ENCODE data around the gene PCGF1. TPM values are rescaled to one million over a fixed set of nuclear protein-coding genes. Genes with fewer than 3 reads are reported as not detected.

Gene PCGF1
- total and polyA plus RNA-seq, 2 of the 13 experiments (the other 11 are each of a cell fraction or from before 2014, with no cell fraction given) = 20.4 to 22.6 TPM

GRCh38 chr2:74554820-74555531 is 47.5 kb upstream of the PCGF1 start (continued):
- peak; percentile 71 for TF ChIP-seq ZBTB38 (CRISPR knock-in tag; IDR thresholded peaks at IDR 0.05)
- no peak for TF ChIP-seq ZNF441 (CRISPR knock-in tag; IDR thresholded peaks at IDR 0.05; ENCODE audit: borderline replicate concordance)
- TF ChIP-seq SPEN (CRISPR knock-in tag; IDR thresholded peaks at IDR 0.05; ENCODE audit: low read depth) = no peak
- TF ChIP-seq XBP1 (CRISPR knock-in tag; IDR thresholded peaks at IDR 0.05) = no peak
- TF ChIP-seq DZIP1 (CRISPR knock-in tag; IDR thresholded peaks at IDR 0.05) = no peak
- no peak for TF ChIP-seq THRA (CRISPR knock-in tag; IDR thresholded peaks at IDR 0.05; ENCODE audit: borderline replicate concordance)
- no peak for TF ChIP-seq FUBP1 (CRISPR knock-in tag; IDR thresholded peaks at IDR 0.05; ENCODE audit: borderline replicate concordance)
- TF ChIP-seq ZMYM2 (CRISPR knock-in tag; IDR thresholded peaks at IDR 0.05) = no peak
- 0 out of 2 replicates have a peak, but pooled peaks have one; percentile 24 for TF ChIP-seq REXO4 (CRISPR knock-in tag; IDR thresholded peaks at IDR 0.05; ENCODE audit: borderline replicate concordance)
- TF ChIP-seq NR3C1 (CRISPR knock-in tag; IDR thresholded peaks at IDR 0.05) = no peak
- TF ChIP-seq MATR3 (CRISPR knock-in tag; IDR thresholded peaks at IDR 0.05) = no peak
- TF ChIP-seq PHF5A (CRISPR knock-in tag; IDR thresholded peaks at IDR 0.05; ENCODE audit: low read depth, unreplicated experiment) = no peak
- TF ChIP-seq HMG20B (CRISPR knock-in tag; conservative IDR thresholded peaks at IDR 0.05) = no peak
- no peak for TF ChIP-seq ZNF350 (CRISPR knock-in tag; IDR thresholded peaks at IDR 0.05; ENCODE audit: borderline replicate concordance, low read depth)
- no peak for TF ChIP-seq ZNF24 (IDR thresholded peaks at IDR 0.05)
- TF ChIP-seq ZNF569 (CRISPR knock-in tag; IDR thresholded peaks at IDR 0.05; ENCODE audit: borderline replicate concordance) = no peak
- no peak for TF ChIP-seq NCOA5 (CRISPR knock-in tag; IDR thresholded peaks at IDR 0.05)
- no peak for TF ChIP-seq ELF1 (CRISPR knock-in tag; IDR thresholded peaks at IDR 0.05)
- TF ChIP-seq PITX1 (CRISPR knock-in tag; IDR thresholded peaks at IDR 0.05) = 0 out of 2 replicates have a peak, but pooled peaks have one; percentile 23
- no peak for TF ChIP-seq ZBTB44 (CRISPR knock-in tag; IDR thresholded peaks at IDR 0.05)
